K562 (cell line): Measurements from ENCODE around the gene FOXK2.

Source experiments
- CEBPG ChIP-seq, 3 experiments: fragments of 200-800 bp in 1 of 3; sonication (Bioruptor generic) in 1 of 3; sonication (generic) in 1 of 3; formaldehyde crosslinking in 1 of 3; IDR thresholded peaks in 2 of 3; conservative IDR thresholded peaks in 1 of 3; 2 replicates each; pipeline versions ENCODE4 v1.6.1 to v1.8.0; 2016 to 2022; ENCODE audit warnings: missing compliant biosample characterization in 2 of 3, missing genetic modification characterization in 2 of 3, mild to moderate bottlenecking in 1 of 3, missing genetic modification reagents in 1 of 3
- E2F3 ChIP-seq: fragments of 250-450 bp; sonication (Bioruptor Pico); IDR thresholded peaks from 2 replicates; pipeline ENCODE4 v1.4.0; 2020; ENCODE audit warnings: mild to moderate bottlenecking
- MLLT1 ChIP-seq, 2 experiments: fragments of 450-650 bp; IDR thresholded peaks; 2 replicates each; pipeline ENCODE4 v1.6.1; 2016
- ZNF143 ChIP-seq: sonication (generic); formaldehyde crosslinking; IDR thresholded peaks from 2 replicates; pipeline ENCODE4 v1.9.0; 2022; ENCODE audit warnings: mild to moderate bottlenecking, missing genetic modification reagents
- ZSCAN29 ChIP-seq: fragments of 450-650 bp; IDR thresholded peaks from 2 replicates; pipeline ENCODE4 v1.6.1; 2017

GRCh38 chr17:82503728-82504308 lies 15.7 kb upstream of the FOXK2 start:
- TF ChIP-seq ZNF143 (CRISPR knock-in tag): no peak
- TF ChIP-seq E2F3 (CRISPR knock-in tag): no peak
- no peak for TF ChIP-seq ZSCAN29
- TF ChIP-seq MLLT1 (IDR thresholded peaks at IDR 0.05): no peak
- no peak for TF ChIP-seq CEBPG (CRISPR knock-in tag; IDR thresholded peaks at IDR 0.05)
- no peak for TF ChIP-seq CEBPG (tag; conservative IDR thresholded peaks at IDR 0.05 in 1 of 2, IDR thresholded peaks at IDR 0.05 in 1 of 2)
